ENCODE measurements around the gene YPEL1.
"Not testable (repeated sequence)": the region's sequence is repeated elsewhere in the genome, so short reads cannot be mapped to it uniquely, and the experiment has no call there.

Gene YPEL1

DNA sequence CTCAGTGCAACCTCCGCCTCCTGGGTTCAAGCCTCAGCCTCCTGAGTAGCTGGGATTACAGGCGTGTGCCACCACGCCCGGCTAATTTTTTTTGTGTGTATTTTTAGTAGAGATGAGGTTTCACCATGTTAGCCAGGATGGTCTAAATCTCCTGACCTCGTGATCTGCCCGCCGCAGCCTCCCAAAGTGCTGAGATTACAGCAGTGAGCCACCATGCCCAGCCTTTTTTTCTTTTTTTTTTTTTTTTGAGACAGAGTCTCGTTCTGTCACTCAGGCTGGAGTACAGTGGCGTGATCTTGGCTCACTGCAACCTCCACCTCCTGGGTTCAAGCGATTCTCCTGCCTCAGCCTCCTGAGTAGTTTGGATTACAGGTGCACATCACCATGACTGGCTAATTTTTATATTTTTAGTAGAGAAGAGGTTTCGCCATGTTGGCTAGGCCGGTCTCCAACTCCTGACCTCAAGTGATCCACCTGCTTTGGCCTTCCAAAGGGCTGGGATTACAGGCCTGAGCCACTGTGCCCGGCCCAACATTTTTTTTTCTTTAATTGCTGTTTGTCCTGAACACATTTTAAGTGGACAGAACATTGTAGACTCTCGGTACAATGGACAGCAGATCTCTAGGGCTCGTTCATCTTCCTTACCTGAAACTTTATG, 14.3 kb downstream of the YPEL1 start:
- DNase-seq (ENCODE audit: low spot score) = not testable (repeated sequence)

DNA sequence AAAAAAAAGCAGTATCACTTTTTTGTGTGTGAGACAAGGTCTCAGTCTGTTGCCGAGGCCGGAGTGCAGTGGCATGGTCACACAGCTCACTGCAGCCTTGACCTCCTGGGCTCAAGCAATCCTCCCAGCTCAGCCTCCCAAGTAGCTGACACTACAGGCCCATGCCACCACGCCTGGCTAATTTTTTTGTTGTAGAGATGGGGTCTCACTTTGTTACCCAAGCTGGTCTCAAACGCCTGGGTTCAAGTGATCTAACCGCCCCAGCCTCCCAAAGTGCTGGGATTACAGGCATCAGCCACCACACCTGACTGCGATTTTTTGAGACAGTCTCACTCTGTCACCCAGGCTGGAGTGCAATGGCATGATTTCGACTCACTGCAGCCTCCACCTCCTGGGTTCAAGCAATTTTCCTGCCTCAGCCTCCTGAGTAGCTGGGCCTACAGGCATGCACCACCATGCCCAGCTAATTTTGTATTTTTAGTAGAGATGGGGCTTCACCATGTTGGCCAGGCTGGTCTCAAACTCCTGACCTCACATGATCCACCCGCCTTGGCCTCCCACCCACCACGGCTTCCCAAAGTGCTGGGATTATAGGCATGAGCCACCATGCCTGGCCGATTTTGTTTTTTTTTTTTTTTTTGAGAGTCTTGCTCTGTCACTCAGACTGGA, 15.3 kb downstream of the YPEL1 start:
- not testable (repeated sequence) for DNase-seq (ENCODE audit: low spot score)

DNA sequence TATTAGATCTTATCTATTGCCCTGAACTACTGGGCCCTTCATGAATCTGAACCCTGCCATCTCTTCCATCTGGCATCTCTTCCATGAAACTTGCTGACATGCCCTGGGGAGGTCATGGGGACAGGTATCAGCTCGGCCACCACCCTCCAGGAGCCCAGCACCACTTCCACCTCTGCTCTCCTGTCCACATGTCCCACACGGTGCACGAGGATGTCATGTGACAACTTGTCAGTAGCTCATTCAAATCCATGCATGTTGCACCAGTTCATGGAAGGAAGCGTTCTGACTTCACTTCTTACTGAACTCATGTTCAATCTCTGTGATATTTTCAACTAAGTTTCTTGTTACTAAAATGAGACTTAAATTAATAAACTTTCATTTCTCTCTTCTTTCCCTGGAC, 16.6 kb downstream of the YPEL1 start:
- DNase-seq (ENCODE audit: low spot score) = no peak

DNA sequence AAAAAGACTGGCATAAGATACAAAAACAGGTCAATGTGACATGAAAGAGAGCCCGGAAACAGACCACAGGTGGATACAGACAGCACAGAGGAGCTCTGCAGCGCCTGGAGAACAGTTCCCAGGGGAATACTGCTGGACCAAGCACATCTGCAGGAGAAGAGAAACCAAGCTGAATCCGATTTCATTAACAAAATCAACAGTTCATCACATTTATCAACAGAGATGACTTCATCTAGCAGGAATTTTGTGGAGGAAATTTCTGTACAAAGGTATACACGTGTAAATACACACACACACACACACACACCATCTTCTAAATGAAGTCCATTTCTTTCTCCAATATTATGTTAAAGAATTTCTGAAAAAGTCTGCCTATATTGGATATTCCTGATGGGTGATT, 17.1 kb downstream of the YPEL1 start:
- DNase-seq (ENCODE audit: low spot score) = no peak

DNA sequence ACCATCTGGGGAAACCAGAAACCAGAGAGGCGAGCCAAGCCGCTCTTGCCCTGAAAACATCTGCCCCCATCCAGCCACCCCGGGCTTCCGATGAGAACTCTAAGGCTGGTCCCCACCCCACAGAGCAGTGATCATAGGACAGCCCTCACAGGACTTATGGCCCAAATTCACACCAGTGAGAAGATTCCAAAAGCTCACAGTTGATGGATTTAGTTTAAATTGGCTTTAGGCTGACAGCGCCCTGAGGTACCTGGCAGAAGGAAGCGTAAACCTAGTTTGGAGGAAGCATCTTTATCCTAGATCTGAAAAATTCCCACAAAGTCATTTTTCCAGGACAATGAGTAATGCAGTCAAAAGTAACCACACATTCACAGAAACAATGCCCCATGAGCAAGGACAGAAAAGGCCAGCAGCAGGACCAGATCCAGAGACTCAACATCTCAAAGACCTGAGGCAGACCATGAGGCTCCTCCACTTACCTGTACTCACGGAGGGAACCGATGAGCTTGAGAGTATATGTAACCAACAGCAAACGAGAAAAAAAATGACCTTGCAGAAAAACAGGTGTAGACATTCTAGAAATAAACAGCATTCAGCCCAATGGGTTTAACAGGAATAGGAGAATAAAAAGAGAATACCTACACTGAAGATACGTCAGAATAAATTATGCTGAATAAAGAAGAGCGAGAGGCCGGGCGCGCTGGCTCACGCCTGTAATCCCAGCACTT, 19.0 kb downstream of the YPEL1 start:
- not testable (repeated sequence) for DNase-seq (ENCODE audit: low spot score)

DNA sequence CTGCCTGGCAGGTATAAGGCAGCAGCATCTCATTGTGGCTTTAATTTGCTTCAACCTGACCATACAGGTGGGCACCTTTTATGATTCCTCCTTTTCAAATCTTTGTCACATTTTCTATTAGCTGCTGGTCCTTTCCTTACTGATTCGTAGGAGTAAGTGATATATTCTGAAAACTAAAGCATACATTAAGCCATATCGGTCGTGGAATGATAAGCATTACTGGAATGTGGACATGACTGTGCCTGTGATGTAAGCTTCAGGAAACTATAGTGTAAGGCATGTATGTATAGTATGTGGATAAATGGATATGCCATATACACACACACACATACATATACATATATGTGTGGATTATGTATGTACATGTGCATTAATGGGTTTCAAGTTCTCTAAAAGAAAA, 20.8 kb downstream of the YPEL1 start:
- DNase-seq (ENCODE audit: low spot score) = no peak

DNA sequence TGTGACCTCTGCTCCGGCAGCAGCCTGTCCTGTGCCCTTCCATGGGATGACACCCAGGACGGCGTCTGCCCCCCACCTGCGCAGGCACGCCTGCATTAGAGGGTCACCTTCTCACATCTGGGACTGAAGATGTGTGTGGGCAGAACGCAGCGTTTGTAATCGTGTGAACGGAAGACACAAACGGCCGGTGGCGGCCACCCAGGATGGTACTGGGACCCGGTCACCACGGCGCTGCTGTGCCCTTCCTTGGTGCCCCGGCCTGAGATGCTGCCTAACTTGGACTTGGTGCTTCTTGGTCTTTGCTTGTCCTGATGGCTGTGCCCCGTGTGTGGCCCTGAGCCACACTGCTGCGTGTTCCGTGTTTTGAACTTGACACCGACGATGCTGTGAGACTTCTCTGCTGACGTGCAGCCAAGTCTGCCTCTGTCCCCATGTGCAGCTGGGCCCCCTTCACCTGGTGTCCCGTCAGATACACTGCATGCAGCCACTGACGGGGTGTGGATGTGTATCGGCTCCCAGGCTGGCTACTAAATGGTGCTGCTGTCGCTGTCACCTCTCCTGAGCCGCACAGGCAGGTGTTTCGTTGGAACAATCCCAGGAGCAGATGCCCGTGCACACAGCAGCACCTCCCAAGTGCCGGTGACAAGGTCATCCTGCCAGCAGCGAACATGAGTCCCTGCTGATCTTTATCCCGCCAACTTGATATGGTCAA, 21.4 kb downstream of the YPEL1 start:
- no peak for DNase-seq (ENCODE audit: low spot score)

DNA sequence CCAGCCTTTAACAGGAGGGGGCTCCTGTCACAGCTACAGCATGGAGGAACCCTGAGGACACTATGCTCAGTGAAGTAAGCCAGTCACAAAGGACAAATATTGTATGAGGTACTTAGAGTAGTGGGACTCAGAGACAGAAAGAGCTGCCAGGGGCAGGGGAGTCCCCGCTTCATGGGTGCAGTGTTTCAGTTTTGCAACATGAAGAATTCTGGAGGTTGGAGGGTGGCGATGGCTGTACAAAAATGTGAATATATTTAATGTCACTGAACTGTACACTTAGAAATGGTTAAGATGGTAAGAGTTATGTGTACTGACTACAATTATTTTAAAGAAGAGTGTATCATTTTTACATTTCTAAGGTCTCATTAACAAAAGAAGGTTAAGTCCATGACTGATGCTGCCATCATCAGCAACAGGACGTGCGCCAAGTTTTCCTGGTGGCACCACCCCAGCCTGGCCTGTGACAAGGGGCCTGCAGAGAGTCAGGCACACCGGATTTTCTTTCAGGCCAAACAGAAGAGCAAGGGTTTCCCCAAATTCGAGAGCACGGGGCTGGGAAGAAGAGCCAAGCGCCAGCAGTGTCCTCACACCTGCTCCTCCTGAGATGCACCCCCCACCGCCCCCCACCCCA, 22.1 kb downstream of the YPEL1 start:
- DNase-seq (ENCODE audit: low spot score) = no peak

DNA sequence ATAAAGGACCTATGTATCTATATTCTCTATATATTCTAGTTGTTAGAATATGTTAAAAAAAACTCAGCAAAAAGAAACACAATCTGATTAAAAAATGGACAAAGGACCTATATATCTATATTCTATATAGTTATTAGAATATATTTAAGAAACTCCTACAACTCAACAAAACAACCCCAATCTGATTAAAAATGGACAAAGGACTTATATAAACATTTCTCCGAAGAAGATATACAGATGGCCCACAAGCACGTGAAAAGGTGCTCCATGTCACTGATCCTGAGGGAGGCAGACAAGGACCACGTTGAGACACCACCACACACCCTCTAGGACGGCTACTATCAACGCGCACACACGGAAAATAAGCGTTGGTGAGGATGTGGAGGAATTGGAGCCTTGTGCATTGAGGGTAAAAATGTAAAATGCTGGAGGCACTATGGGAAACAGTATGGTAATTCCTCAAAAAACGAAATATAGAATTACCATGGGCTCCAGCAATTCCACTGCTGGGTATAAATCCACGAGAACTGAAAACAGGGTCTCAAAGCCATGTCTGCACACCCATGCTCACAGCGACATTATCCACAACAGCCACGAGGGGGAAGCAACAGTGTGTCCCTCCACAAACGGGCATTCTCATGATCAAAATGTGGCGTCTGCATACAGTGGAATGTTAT, 22.7 kb downstream of the YPEL1 start:
- peak; percentile 78 for DNase-seq (ENCODE audit: low spot score)

DNA sequence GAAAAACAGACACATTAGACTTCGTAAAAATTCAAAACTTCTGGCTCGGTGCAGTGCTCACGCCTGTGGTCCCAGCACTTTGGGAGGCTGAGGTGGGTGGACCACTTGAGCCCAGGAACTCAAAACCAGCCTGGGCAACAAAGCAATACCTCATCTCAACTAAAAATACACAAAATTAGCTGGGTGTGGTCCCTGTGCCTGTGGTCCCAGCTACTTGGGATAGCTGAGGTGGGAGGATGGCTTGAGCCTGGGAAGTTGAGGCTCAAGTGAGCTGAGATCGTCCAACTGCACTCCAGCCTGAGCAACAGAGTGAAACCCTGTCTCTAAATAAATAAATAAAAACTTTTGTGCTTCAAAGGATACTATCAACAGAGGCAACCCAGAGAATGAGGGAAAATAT, 23.7 kb downstream of the YPEL1 start:
- DNase-seq (ENCODE audit: low spot score) = no peak

DNA sequence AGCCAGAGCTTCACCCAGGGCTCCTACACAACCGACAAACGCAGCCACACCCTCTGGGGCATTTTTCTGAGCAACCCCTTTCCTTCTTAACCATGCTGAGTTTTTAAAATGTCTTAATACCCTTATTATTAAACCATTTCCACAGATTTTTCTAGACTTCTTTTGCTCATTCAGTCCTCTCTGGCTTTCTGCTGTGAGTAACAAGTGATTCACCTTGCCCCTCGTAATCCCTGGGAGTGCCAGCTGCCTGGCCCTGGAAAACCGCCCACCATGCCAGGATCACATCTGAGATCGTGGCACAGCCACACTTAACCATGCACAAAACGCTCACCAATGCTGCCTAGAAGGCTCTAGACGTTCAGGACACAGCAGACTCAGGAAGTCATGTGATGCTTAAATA, 25.4 kb downstream of the YPEL1 start:
- DNase-seq (ENCODE audit: low spot score) = no peak

DNA sequence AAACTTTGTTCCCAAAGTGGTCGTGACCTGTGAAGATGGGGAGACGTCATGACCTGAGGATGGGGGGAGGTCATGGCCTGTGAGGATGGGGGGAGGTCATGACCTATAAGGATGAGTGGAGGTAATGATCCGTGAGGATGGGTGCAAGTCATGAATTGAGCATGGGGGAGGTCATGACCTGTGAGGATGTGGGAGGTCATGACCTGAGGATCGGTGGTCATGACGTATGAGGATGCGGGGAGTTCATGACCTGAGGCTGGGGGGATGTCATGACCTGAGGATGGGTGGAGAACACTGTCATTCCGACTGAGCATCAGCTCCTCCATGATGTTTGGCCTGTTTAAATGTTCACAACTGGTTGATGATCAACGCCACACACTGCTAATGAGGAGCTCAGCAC, 25.9 kb downstream of the YPEL1 start:
- DNase-seq (ENCODE audit: low spot score) = no peak

DNA sequence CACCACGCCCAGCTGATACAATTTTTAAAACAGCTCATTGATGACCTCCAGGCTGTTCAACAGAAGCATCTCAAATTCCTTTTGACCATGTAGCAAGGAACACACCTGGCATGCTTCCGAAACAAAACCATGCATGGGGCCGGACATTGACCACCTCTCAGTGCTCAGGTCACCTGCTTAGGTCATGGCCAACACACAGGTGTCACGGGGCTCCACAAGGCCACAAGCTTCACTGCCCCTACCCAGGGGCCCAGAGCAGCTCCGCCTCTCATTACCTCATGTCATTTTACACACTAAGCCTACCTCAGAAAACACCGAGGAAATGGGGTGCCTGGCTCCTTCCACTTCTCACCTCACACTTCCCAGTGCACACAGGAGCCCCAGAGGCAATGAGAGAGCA, 26.6 kb downstream of the YPEL1 start:
- no peak for DNase-seq (ENCODE audit: low spot score)

DNA sequence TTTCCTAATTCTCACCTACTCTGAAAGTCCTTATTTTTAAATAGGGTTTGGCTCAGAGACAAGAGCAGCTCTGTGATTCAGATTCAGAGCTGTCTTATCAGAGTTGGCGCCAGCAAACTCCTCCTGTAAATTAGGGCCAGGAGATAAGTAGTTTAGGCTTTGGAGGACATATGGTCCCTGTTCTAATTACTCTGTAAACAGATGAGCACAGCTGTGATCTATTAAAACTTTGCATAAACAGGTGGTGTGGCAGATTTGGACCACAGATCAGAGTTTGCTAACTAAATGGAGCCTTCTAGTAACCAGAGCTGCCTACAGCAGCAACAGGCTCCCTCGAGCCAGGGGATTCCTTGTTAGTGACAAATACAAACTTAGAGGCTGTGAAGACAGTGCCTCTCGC, 27.9 kb downstream of the YPEL1 start:
- no peak for DNase-seq (ENCODE audit: low spot score)

DNA sequence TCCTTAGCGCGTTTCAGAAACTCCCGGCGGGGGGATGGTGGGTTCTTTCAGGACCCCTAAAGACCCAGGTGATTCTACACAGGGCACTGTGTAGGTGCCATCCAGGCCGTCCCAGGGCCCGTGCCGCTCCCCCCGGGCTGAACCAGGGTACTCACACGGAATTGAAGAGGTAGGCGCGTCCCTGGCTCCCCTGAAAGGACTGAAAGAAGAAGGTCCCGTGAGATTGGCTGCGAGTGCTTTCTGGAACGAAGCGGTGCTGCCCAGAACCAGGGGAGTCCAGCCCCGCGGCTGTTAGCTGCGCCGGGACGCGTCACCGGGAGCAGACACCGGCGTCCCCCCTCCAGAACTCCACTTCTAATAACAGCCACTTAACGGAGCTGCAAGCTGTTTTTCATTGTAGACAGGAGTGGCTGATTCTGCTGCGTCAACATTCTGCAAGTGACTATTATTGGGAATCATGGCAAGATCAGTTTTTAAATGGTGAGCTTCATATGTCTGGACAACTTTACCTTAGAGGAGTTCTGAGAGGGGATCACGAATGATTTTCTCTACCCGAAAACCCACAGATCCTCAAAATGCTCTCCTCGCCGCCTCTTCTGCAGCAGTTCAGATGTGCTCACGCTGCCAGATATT, 31.8 kb downstream of the YPEL1 start:
- no peak for DNase-seq (ENCODE audit: low spot score)

DNA sequence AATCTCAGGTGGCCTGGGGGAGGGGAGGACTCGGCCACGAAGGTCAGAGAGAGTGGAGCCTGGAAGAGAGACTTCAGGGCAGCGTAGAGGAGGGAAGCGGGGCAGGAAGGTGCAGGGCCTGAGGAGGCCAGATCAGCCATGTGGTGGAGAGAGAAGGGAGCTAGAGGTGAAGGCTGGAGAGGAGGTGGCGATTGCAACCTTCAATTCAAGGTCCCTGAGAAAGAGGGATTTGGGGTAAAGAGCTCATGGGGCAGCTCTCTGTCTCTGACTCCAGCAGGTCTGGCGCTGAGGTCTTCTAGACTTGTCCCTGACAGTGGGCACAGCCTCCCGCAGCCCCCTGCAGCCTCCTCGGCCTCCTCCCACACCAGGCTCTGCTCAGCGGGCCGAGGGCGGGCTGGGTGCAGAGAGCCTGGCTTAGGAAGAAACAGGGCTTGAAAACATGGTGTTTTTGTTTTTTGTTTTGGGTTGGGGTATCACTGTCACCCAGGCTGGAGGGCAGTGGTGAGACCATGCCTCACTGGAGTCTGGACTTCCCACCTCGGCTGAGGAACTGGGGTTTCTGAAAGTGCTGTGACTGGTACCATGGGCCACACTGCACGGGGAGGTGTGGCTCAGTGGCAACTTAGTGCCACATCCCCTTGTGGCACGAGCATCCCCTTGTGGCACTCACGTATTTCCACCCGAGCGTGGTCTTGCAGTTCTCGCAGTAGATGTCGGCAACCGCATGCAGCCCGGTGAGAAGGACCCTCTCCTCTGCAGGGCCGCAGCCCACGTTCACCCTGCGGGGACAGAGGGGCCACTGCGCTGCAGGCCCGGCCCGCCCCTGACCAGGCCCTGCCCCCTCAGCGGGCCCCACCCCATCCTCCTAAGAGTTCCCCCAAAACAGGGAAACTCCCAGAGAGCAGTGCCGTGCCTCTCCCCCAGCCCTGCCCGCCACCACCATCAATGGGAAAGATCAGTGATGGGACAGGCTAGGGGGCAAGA, 32.6 kb downstream of the YPEL1 start:
- no peak for DNase-seq (ENCODE audit: low spot score)

DNA sequence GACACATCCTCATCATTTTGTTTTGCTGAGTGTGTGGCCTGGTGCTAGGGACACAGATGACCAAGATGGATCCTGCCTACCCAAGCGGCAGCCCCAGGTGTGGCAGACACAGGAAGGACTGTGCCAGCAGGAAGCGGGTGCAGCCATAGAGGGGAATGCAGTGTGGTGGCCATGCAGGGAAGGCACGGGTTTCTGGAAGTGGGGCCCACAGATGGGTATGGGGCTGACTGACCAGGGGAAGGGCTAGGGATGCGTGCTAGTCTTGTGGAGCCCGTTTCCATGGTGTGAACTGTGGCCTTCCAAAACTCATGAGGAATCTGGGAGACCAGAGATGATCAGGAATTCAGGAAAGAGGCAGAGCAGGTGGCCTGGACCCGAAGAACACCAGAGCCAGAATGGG, 33.5 kb downstream of the YPEL1 start:
- no peak for DNase-seq (ENCODE audit: low spot score)

DNA sequence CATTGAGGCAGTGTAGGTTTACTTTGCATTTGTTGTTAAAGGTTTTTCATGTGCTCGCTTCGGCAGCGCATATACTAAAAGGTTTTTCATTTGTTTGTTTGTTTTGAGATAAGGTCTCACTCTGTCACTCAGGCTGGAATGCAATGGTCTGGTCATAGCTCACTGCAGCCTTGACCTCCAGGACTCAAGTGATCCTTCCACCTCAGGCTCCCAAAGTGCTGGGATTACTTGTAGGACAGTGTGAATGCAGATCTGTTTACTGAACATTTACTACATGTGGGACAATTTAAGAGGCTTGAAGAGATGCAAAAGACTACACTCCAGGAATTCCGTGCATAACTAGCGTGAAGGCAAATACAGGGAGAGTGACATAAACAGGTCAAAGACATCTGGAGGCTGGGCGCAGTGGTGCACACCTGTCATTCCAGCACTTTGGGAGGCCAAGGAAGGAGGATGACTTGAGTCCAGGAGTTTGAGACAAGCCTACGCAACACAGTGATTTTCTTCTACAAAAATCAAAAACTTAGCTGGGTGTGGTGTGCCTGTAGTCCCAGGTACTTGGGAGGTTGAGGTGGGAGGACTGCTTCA, 34.1 kb downstream of the YPEL1 start:
- no peak for DNase-seq (ENCODE audit: low spot score)

DNA sequence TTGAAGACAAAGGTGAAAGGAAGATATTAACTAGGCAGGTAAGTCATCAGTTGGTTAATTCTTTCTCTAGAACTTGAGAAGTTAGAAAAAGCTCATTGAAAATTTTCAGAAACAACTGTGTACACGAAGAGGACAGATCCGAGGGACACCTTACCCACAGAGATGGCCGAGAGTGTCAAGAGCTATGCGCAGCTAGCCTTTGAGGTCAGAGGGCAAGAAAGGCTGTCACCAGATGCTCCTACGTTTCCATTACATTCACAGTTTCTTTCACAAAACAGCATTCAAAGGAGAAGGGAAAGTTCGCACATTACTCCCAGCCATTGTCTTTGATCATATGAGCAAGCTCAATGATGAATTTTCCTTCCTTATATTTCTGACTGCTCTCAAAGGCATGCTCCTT, 34.8 kb downstream of the YPEL1 start:
- no peak for DNase-seq (ENCODE audit: low spot score)

DNA sequence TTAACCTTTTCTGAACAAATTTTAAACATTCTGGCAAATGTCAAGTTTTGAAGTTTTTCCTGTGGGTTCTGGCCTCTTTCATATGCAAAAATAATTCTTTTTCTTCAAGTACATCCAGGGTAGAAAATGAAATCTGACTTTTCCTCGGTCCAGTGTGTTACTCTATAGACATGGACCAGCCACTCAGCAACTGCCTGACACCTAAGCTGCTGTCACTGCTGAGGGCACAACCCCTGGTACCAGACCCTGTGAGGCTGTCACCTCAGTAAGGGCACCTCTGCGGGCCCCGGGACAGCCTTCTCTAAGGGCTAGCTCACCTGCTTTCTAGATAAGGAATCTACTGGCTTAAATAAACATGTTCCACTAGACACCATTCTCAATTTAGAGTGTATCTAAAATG, 36.0 kb downstream of the YPEL1 start:
- DNase-seq (ENCODE audit: low spot score) = no peak

All from HuH-7.5 (cell line).